Neuronal stem cell (in vitro differentiated cells): ENCODE data around the gene STARD9.
"Not testable (repeated sequence)": the region's sequence is repeated elsewhere in the genome, so short reads cannot be mapped to it uniquely, and the experiment has no call there.

ENCODE experiments used
- DNase-seq: peaks from one replicate; pipeline ENCODE4 v3.0.0-alpha.2; 2013; ENCODE audit warnings: low spot score
- H2AFZ ChIP-seq: one replicate; pipeline ENCODE4 v1.6.1; 2013; ENCODE audit warnings: mild to moderate bottlenecking, low read length, inconsistent platforms
- H2AK5ac ChIP-seq: 2 replicates; pipeline ENCODE4 v1.6.1; 2013; ENCODE audit warnings: low read depth, mild to moderate bottlenecking, inconsistent platforms, low read length, moderate library complexity, mixed read lengths
- H2BK120ac ChIP-seq: 2 replicates; pipeline ENCODE4 v1.6.1; 2013; ENCODE audit warnings: low read depth, mild to moderate bottlenecking, inconsistent platforms, low read length, moderate library complexity, mixed read lengths
- H2BK12ac ChIP-seq: one replicate; pipeline ENCODE4 v1.6.1; 2013; ENCODE audit warnings: low read length, inconsistent platforms
- H2BK15ac ChIP-seq: 2 replicates; pipeline ENCODE4 v1.6.1; 2013; ENCODE audit warnings: mild to moderate bottlenecking, low read length, inconsistent platforms, mixed read lengths
- H2BK5ac ChIP-seq: one replicate; pipeline ENCODE4 v1.6.1; 2013; ENCODE audit warnings: inconsistent platforms, mild to moderate bottlenecking, low read length, moderate library complexity
- H3K14ac ChIP-seq: one replicate; pipeline ENCODE4 v1.6.1; 2013; ENCODE audit warnings: low read length, inconsistent platforms
- H3K18ac ChIP-seq: 2 replicates; pipeline ENCODE4 v1.6.1; 2013; ENCODE audit warnings: low read length, inconsistent platforms
- H3K23ac ChIP-seq: 2 replicates; pipeline ENCODE4 v1.6.1; 2013; ENCODE audit warnings: low read depth, mild to moderate bottlenecking, mixed read lengths, low read length, inconsistent platforms; ENCODE audit not compliant: poor library complexity
- H3K27ac ChIP-seq: replicated peaks from 3 replicates; pipeline ENCODE4 v1.5.1; 2013; ENCODE audit warnings: low read length, inconsistent platforms
- H3K27me3 ChIP-seq, 3 experiments: 2 replicates each; pipeline ENCODE4 v1.6.1; 2013; ENCODE audit warnings: low read length in 3 of 3, mild to moderate bottlenecking in 2 of 3, inconsistent platforms in 1 of 3, low read depth in 1 of 3, mixed read lengths in 1 of 3, moderate library complexity in 1 of 3; ENCODE audit not compliant: control insufficient read depth in 3 of 3, insufficient read depth in 3 of 3
- H3K36me3 ChIP-seq, 2 donors: replicated peaks in 1 of 2; 2 replicates each; pipeline ENCODE4 v1.6.1; 2013; ENCODE audit warnings: low read length in 2 of 2; ENCODE audit not compliant: control insufficient read depth in 2 of 2, insufficient read depth in 2 of 2
- H3K4ac ChIP-seq: 2 replicates; pipeline ENCODE4 v1.6.1; 2013; ENCODE audit warnings: inconsistent platforms, mild to moderate bottlenecking, low read length, moderate library complexity
- H3K4me1 ChIP-seq, 2 donors: 1 replicate in 1 of 2; 2 replicates in 1 of 2; pipeline ENCODE4 v1.6.1; 2013; ENCODE audit warnings: low read length in 2 of 2, low read depth in 1 of 2; ENCODE audit not compliant: control insufficient read depth in 2 of 2, insufficient read depth in 1 of 2
- H3K4me2 ChIP-seq: one replicate; pipeline ENCODE4 v1.6.1; 2013; ENCODE audit warnings: mild to moderate bottlenecking, low read length, inconsistent platforms; ENCODE audit not compliant: insufficient read depth, poor library complexity, severe bottlenecking
- H3K4me3 ChIP-seq, 2 donors: 2 replicates each; pipeline ENCODE4 v1.5.1; 2013; ENCODE audit warnings: low read length in 2 of 2, mild to moderate bottlenecking in 2 of 2, inconsistent platforms in 1 of 2, moderate library complexity in 1 of 2
- H3K79me1 ChIP-seq: one replicate; pipeline ENCODE4 v1.6.1; 2013; ENCODE audit warnings: low read depth, mild to moderate bottlenecking, inconsistent platforms, low read length, moderate library complexity
- H3K9ac ChIP-seq: one replicate; pipeline ENCODE4 v1.6.1; 2013; ENCODE audit warnings: mild to moderate bottlenecking, low read depth, low read length, inconsistent platforms; ENCODE audit not compliant: poor library complexity
- H3K9me3 ChIP-seq, 2 donors: replicated peaks in 1 of 2; 2 replicates each; pipeline versions ENCODE3 to v1.6.1; 2013; ENCODE audit warnings: low read length in 2 of 2, mild to moderate bottlenecking in 2 of 2, inconsistent platforms in 1 of 2, low read depth in 1 of 2, mixed read lengths in 1 of 2, moderate library complexity in 1 of 2; ENCODE audit not compliant: control insufficient read depth in 2 of 2, insufficient read depth in 1 of 2
- H4K8ac ChIP-seq: one replicate; pipeline ENCODE4 v1.6.1; 2013; ENCODE audit warnings: low read depth, mild to moderate bottlenecking, inconsistent platforms, low read length, moderate library complexity
- H4K91ac ChIP-seq: one replicate; pipeline ENCODE4 v1.6.1; 2013; ENCODE audit warnings: low read length, low read depth, mild to moderate bottlenecking, inconsistent platforms; ENCODE audit not compliant: poor library complexity
- WGBS, 2 donors: extraction: QIAGEN DNeasy Blood & Tissue Kit; methylation state at CpG; one replicate each; pipeline ENCODE4 v1.1.7; 2013; ENCODE audit warnings: missing lambda C conversion rate in 2 of 2, mixed read lengths in 1 of 2; ENCODE audit not compliant: insufficient read length in 2 of 2, insufficient replicate concordance in 1 of 2; ENCODE audit errors: extremely low coverage in 2 of 2; 5-methylcytosine and 5-hydroxymethylcytosine counted together

Gene STARD9

DNA sequence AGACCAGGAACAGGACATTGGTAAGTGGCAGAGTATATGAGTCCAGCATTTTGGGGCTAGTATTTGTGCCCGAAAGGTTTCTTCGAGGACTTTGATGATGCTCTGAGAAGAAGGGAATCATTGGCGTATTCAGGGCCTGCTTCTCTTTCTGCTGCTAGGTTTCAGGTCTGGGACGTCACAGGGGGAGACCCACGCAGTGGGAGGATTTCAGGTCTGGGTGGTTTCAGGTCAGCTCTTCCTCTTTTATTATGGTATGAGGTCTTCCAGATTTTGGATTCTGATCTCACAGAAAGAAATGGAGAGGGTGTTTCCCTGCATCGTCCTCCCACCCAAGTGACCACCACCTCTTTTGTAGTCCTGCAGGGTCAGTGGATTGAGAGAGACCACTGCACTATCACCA lies 99.1 kb downstream of the STARD9 start:
- H3K4ac ChIP-seq, result no peak overlapping the region

DNA sequence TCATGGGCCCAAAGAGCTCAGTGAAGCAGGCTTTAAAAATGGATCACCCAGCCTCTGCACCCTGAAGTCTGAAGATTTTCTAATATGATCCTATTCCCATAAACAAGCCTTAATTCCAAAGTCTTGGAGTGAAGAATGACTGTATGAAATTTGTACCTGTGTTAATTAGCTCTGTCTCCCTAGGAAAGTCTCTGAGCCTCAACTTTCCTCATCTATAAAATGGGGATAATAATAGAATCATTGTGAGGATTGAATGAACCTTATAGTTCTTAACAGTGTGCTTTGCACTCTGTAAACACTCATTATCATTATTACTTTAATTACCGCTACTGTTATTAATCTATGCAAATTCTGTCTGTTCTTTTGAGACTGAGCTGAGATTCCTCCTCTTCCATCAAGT lies 99.6 kb downstream of the STARD9 start:
- Histone ChIP-seq H2BK5ac (no peak overlapping the region), H3K4me2 (no peak overlapping the region), H3K4ac (no peak overlapping the region), H3K36me3 (peaks cover 8 to 92% of the 10 kb centered on the region in 2 donors), H2BK12ac (no peak overlapping the region), H4K91ac (no peak overlapping the region), H3K9ac (no peak overlapping the region), H2BK120ac (no peak overlapping the region), H3K18ac (no peak overlapping the region), H2AFZ (no peak overlapping the region), H3K14ac (no peak overlapping the region), H2AK5ac (no peak overlapping the region), H3K4me1 (peaks cover 0 to 9% of the 10 kb centered on the region in 2 donors), H4K8ac (no peak overlapping the region), H3K79me1 (no peaks in the 10 kb centered on the region), H3K4me3 (no peak overlapping the region), H3K27me3 (no peaks in the 10 kb centered on the region), H3K23ac (no peak overlapping the region), H3K27ac (no peak overlapping the region), H3K9me3 (no peaks in the 10 kb centered on the region), H2BK15ac (no peak overlapping the region)
- DNase-seq, result no peak
- WGBS, 2 donors, result no CpG with 5 or more reads among the region's 1 CpG

More for the DNA sequence above, 99.1 kb downstream of the STARD9 start:
- Histone ChIP-seq H2AK5ac (no peak overlapping the region), H4K91ac (no peak overlapping the region), H3K18ac (no peak overlapping the region), H3K27ac (no peak overlapping the region), H4K8ac (no peak overlapping the region), H3K4me2 (no peak overlapping the region), H3K27me3 (no peaks in the 10 kb centered on the region), H3K9ac (no peak overlapping the region), H2BK12ac (no peak overlapping the region), H2BK5ac (no peak overlapping the region), H3K4me1 (peaks cover 0 to 9% of the 10 kb centered on the region in 2 donors), H2BK120ac (no peak overlapping the region), H3K79me1 (no peaks in the 10 kb centered on the region), H3K4me3 (no peak overlapping the region), H3K36me3 (peaks cover 8 to 88% of the 10 kb centered on the region in 2 donors), H2BK15ac (no peak overlapping the region), H3K23ac (no peak overlapping the region), H3K9me3 (no peaks in the 10 kb centered on the region), H2AFZ (no peak overlapping the region), H3K14ac (no peak overlapping the region)
- WGBS, 2 donors, result no CpG with 5 or more reads among the region's 6 CpGs
- no peak for DNase-seq

DNA sequence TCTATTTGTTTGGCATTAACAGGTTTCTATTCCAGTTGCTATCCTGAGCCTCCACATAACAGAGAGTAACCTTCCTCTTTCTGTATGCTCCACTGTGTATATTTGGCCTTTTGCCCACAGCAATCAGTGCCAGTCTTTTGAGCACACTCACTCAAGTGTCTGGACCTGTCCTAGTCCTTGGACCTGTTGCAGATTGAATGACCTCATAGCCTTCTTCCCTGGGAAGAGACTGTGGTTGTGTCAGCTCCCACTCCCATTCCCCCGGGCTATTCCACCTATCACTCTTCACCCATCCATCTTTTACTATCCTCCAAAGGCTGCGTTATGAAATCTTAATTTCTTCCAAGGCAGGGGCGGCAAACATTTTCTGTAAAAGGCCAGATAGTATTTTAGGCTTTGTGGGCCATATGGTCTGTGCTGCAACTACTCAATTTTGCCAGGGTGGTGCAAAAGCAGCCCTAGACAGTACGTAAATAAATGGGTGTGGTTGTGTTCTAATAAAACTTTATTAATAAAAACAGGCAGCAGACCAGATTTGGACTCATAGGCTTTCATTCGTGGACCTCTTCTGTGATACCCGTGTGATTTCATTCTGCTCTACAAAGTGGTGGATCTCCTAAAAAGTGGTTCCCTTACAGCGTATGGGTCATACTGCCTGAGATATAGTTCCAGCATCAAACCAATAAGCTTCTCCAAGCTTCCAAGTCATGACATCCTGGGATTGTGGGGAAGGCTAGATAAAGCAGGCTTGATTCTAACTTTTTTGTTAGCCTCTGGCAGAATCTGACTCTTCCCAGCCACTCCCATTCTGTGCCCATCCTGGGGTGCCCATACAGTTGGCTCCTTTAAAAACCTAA lies 104.1 kb downstream of the STARD9 start:
- H3K27me3 ChIP-seq, result no peaks in the 10 kb centered on the region
- no peak overlapping the region for H3K23ac ChIP-seq
- no peaks in the 10 kb centered on the region for H3K4me1 ChIP-seq
- H3K36me3 ChIP-seq, result peaks cover 13 to 96% of the 10 kb centered on the region in 2 donors
- no peak overlapping the region for H3K27ac ChIP-seq
- no peak overlapping the region for H4K91ac ChIP-seq
- H2BK12ac ChIP-seq, result no peak overlapping the region
- no peak overlapping the region for H3K14ac ChIP-seq
- no peak overlapping the region for H3K9ac ChIP-seq
- H2AFZ ChIP-seq, result no peak overlapping the region
- H3K4ac ChIP-seq, result no peak overlapping the region
- no peak overlapping the region for H3K4me2 ChIP-seq
- H4K8ac ChIP-seq, result no peak overlapping the region
- H3K79me1 ChIP-seq, result no peaks in the 10 kb centered on the region
- H3K4me3 ChIP-seq, result no peak overlapping the region
- no peak overlapping the region for H2AK5ac ChIP-seq
- H2BK5ac ChIP-seq, result no peak overlapping the region
- H3K18ac ChIP-seq, result no peak overlapping the region
- WGBS, 2 donors, result no CpG with 5 or more reads among the region's 7 CpGs
- no peak overlapping the region for H2BK15ac ChIP-seq
- DNase-seq, result no peak
- no peaks in the 10 kb centered on the region for H3K9me3 ChIP-seq
- no peak overlapping the region for H2BK120ac ChIP-seq

DNA sequence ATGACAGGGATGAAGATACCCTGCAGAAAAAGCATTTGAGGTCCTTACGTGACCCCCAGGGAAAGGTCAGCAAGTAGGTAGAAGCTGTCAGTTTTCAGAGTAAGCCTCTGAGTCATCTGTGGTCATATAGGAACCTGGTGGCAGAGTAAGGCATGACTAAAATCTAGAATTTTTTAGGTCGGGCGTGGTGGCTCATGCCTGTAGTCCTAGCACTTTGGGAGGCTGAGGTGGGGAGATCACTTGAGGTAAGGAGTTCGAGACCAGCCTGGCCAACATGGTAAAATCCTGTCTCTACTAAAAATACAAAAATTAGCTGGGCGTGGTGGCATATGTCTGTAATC lies 104.7 kb downstream of the STARD9 start:
- not testable (repeated sequence) for H2AK5ac ChIP-seq

More for the DNA sequence above, 104.7 kb downstream of the STARD9 start:
- not testable (repeated sequence) for H3K27me3 ChIP-seq, H2BK15ac ChIP-seq, H4K91ac ChIP-seq, H3K4me3 ChIP-seq, DNase-seq, H2BK12ac ChIP-seq, H3K79me1 ChIP-seq, H2BK120ac ChIP-seq, H2BK5ac ChIP-seq, H3K23ac ChIP-seq, H3K4me1 ChIP-seq, H4K8ac ChIP-seq, H3K18ac ChIP-seq, H3K9me3 ChIP-seq, H3K4ac ChIP-seq, H2AFZ ChIP-seq, H3K14ac ChIP-seq, H3K4me2 ChIP-seq, H3K27ac ChIP-seq, H3K9ac ChIP-seq
- peaks cover 13 to 96% of the 10 kb centered on the region in 2 donors for H3K36me3 ChIP-seq
- no CpG with 5 or more reads among the region's 5 CpGs for WGBS, 2 donors
